HT1080 (cell line): Measurements from ENCODE around the gene RALGPS2. TPM values are rescaled to one million over a fixed set of nuclear protein-coding genes. Genes with fewer than 3 reads are reported as not detected.
"Not testable (repeated sequence)": the region's sequence is repeated elsewhere in the genome, so short reads cannot be mapped to it uniquely, and the experiment has no call there.

ENCODE experiments used
- DNase-seq: peaks from one replicate; pipeline ENCODE4 v3.0.0-alpha.2; 2015; ENCODE audit warnings: low read depth
- total RNA-seq: library from RNA; depleted of rRNA; stranded (reverse); fragments of >200 nt; shearing (Covaris generic); gene quantifications from 2 replicates; pipeline ENCODE4 v1.2.3, GENCODE V29; 2014

Gene RALGPS2
- total RNA-seq, 1 experiment from 2014 or later = 9.4 TPM

- peak; percentile 84 for DNase-seq
Observed at GRCh38 chr1:178942285-178943198, 217.5 kb downstream of the RALGPS2 start.

GRCh38 chr1:178944729-178945128 is 219.7 kb downstream of the RALGPS2 start:
- DNase-seq = peak; percentile 17

- no peak for DNase-seq
Observed at GRCh38 chr1:178945763-178946266, 220.8 kb downstream of the RALGPS2 start.

GRCh38 chr1:178946416-178946815 is 221.4 kb downstream of the RALGPS2 start:
- no peak for DNase-seq

GRCh38 chr1:178946855-178947676 is 222.0 kb downstream of the RALGPS2 start:
- no peak for DNase-seq

GRCh38 chr1:178947677-178947981 is 222.6 kb downstream of the RALGPS2 start:
- DNase-seq = no peak

- DNase-seq = no peak
Observed at GRCh38 chr1:178948676-178949075, 223.6 kb downstream of the RALGPS2 start.

- DNase-seq = not testable (repeated sequence)
Observed at GRCh38 chr1:178949866-178950265, 224.8 kb downstream of the RALGPS2 start.

GRCh38 chr1:178951600-178951999 is 226.6 kb downstream of the RALGPS2 start:
- no peak for DNase-seq

- no peak for DNase-seq
Observed at GRCh38 chr1:178953034-178953433, 228.0 kb downstream of the RALGPS2 start.

- DNase-seq = no peak
Observed at GRCh38 chr1:178953538-178954324, 228.7 kb downstream of the RALGPS2 start.

- DNase-seq = no peak
Observed at GRCh38 chr1:178954325-178954690, 229.3 kb downstream of the RALGPS2 start.

GRCh38 chr1:178954937-178955336 is 229.9 kb downstream of the RALGPS2 start:
- no peak for DNase-seq

GRCh38 chr1:178955391-178955954 is 230.4 kb downstream of the RALGPS2 start:
- DNase-seq = no peak

GRCh38 chr1:178958491-178958890 is 233.4 kb downstream of the RALGPS2 start:
- no peak for DNase-seq

GRCh38 chr1:178959543-178960460 is 234.8 kb downstream of the RALGPS2 start:
- no peak for DNase-seq

- no peak for DNase-seq
Observed at GRCh38 chr1:178960482-178961240, 235.6 kb downstream of the RALGPS2 start.

GRCh38 chr1:178961331-178961730 is 236.3 kb downstream of the RALGPS2 start:
- DNase-seq = no peak

GRCh38 chr1:178961868-178962267 is 236.8 kb downstream of the RALGPS2 start:
- DNase-seq = no peak
